Measurements from ENCODE around the gene STXBP1.

STXBP1 gene

GRCh38 chr9:127658428-127658827, 46.4 kb downstream of the STXBP1 start:
- no peak for DNase-seq

GRCh38 chr9:127660886-127661741, 49.0 kb downstream of the STXBP1 start:
- no peak for DNase-seq

GRCh38 chr9:127662617-127663016, 50.5 kb downstream of the STXBP1 start:
- no peak for DNase-seq

- no peak for DNase-seq
These were observed 52.2 kb downstream of the STXBP1 start for GRCh38 chr9:127664324-127664677.

- peak; percentile 58 for DNase-seq
These were observed 52.8 kb downstream of the STXBP1 start for GRCh38 chr9:127664678-127665507.

GRCh38 chr9:127667127-127667844, 55.2 kb downstream of the STXBP1 start:
- DNase-seq: no peak

- no peak for DNase-seq
These were observed 55.8 kb downstream of the STXBP1 start for GRCh38 chr9:127667906-127668305.

- DNase-seq: no peak
These were observed 61.2 kb downstream of the STXBP1 start for GRCh38 chr9:127673234-127673633.

- DNase-seq: no peak
These were observed 64.6 kb downstream of the STXBP1 start for GRCh38 chr9:127676638-127677037.

- no peak for DNase-seq
These were observed 67.4 kb downstream of the STXBP1 start for GRCh38 chr9:127679506-127679905.

- DNase-seq: no peak
These were observed 68.1 kb downstream of the STXBP1 start for GRCh38 chr9:127680226-127680625.

- DNase-seq: no peak
These were observed 68.8 kb downstream of the STXBP1 start for GRCh38 chr9:127680846-127681245.

- no peak for DNase-seq
These were observed 70.5 kb downstream of the STXBP1 start for GRCh38 chr9:127682351-127683136.

GRCh38 chr9:127683723-127684122, 71.6 kb downstream of the STXBP1 start:
- DNase-seq: peak; percentile 66

- DNase-seq: peak; percentile 41
These were observed 72.5 kb downstream of the STXBP1 start for GRCh38 chr9:127684576-127684975.

GRCh38 chr9:127686461-127687393, 74.7 kb downstream of the STXBP1 start:
- DNase-seq: no peak

- DNase-seq: no peak
These were observed 77.4 kb downstream of the STXBP1 start for GRCh38 chr9:127689329-127690000.

GRCh38 chr9:127690735-127691134, 78.7 kb downstream of the STXBP1 start:
- no peak for DNase-seq

- no peak for DNase-seq
These were observed 80.0 kb downstream of the STXBP1 start for GRCh38 chr9:127692071-127692470.

GRCh38 chr9:127693143-127693542, 81.1 kb downstream of the STXBP1 start:
- DNase-seq: no peak

Data from fibroblast of skin of abdomen (primary cell).